ENCODE results near the gene GRAMD2A.

DNA sequence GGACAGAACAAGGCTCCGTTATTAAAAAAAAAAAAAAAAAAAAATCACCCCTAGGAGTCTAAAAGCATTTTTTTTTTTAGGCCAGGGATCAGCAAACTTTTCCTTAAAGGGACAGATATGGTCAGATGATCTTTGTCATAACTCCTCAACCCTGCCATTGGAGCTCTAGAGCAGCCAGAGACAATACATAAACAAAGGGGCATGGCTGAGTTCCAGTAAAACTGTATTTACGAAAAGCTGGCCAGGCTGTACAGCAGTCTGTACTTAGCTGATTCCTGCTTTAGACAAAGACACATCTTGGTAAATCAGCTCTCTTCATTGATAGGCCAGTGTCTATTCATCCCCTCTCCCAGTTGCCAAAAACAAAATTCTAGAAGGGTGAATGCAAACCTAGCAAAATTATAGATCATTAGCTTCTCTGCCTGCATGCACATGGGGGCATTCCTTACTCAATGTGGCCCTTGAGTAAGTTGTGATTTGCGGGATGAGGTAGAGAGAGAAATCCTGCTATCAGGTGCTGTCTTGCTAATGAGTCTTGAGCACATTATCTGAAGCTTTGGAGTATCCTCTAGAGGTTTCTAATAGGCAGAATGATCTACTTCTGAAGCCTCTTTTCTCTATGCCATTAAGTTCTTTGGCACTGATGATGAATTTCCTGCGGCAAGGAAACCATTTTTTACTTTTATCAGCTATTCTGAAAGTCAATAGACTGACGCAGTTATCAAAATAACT lies 44.2 kb downstream of the GRAMD2A start:
- TF ChIP-seq, protein P1, sequence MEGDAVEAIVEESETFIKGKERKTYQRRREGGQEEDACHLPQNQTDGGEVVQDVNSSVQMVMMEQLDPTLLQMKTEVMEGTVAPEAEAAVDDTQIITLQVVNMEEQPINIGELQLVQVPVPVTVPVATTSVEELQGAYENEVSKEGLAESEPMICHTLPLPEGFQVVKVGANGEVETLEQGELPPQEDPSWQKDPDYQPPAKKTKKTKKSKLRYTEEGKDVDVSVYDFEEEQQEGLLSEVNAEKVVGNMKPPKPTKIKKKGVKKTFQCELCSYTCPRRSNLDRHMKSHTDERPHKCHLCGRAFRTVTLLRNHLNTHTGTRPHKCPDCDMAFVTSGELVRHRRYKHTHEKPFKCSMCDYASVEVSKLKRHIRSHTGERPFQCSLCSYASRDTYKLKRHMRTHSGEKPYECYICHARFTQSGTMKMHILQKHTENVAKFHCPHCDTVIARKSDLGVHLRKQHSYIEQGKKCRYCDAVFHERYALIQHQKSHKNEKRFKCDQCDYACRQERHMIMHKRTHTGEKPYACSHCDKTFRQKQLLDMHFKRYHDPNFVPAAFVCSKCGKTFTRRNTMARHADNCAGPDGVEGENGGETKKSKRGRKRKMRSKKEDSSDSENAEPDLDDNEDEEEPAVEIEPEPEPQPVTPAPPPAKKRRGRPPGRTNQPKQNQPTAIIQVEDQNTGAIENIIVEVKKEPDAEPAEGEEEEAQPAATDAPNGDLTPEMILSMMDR (IDR thresholded peaks at IDR 0.05): no peak
- TF ChIP-seq POLR2AphosphoS5 (IDR thresholded peaks at IDR 0.05): peak in 1 of 4 donors; percentile 14
